H1 (cell line): ENCODE data around the gene C16orf90. TPM values are rescaled to one million over a fixed set of nuclear protein-coding genes. Genes with fewer than 3 reads are reported as not detected.

Source experiments
- CTCF ChIA-PET: fragments of 300-600 bp; sonication (Branson Sonifier 250); formaldehyde crosslinking; loops from one replicate; lab custom pipeline; 2021; ENCODE audit not compliant: partially characterized antibody; lab: Charles Lee
- POLR2A ChIA-PET: fragments of 300-600 bp; sonication (Branson Sonifier 250); formaldehyde crosslinking; loops from one replicate; lab custom pipeline; 2021; ENCODE audit warnings: inconsistent platforms; ENCODE audit not compliant: partially characterized antibody; lab: Charles Lee
- DNase-seq, 2 experiments: peaks; one replicate each; pipeline versions ENCODE4 v3.0.0 to v3.0.0-alpha.2; 2010 to 2022; ENCODE audit warnings: low spot score in 2 of 2, low read depth in 1 of 2, mixed read lengths in 1 of 2
- FAIRE-seq: peaks from 2 replicates; lab custom pipeline; 2011; peaks lifted over from hg19 to GRCh38; lab: Jason Lieb, UNC
- H2AFZ ChIP-seq: 2 replicates; pipeline ENCODE4 v1.8.1; 2012; ENCODE audit warnings: low read length, inconsistent platforms
- H2AK5ac ChIP-seq: 2 replicates; pipeline ENCODE4 v1.6.1; 2013; ENCODE audit warnings: low read depth, low read length
- H2BK120ac ChIP-seq: replicated peaks from 2 replicates; pipeline ENCODE3; 2013; ENCODE audit warnings: low read depth, low read length, inconsistent platforms
- H2BK12ac ChIP-seq: 2 replicates; pipeline ENCODE4 v1.6.1; 2013; ENCODE audit warnings: low read depth, low read length
- H2BK15ac ChIP-seq: 2 replicates; pipeline ENCODE4 v1.6.1; 2013; ENCODE audit warnings: low read length
- H2BK20ac ChIP-seq: 2 replicates; pipeline ENCODE4 v1.6.1; 2013; ENCODE audit warnings: low read length
- H2BK5ac ChIP-seq: 2 replicates; pipeline ENCODE4 v1.6.1; 2013; ENCODE audit warnings: low read depth, low read length
- H3K14ac ChIP-seq: 2 replicates; pipeline ENCODE4 v1.6.1; 2013; ENCODE audit warnings: inconsistent platforms; ENCODE audit not compliant: insufficient read length
- H3K18ac ChIP-seq: 2 replicates; pipeline ENCODE4 v1.6.1; 2013; ENCODE audit warnings: low read length; ENCODE audit errors: extremely low read depth
- H3K23ac ChIP-seq: 2 replicates; pipeline ENCODE4 v1.6.1; 2013; ENCODE audit warnings: inconsistent platforms; ENCODE audit not compliant: insufficient read length
- H3K23me2 ChIP-seq: 2 replicates; pipeline ENCODE4 v1.6.1; 2013; ENCODE audit warnings: low read depth, low read length
- H3K27ac ChIP-seq: 2 replicates; pipeline ENCODE4 v1.6.1; 2011; ENCODE audit warnings: low read depth, low read length, inconsistent platforms
- H3K27me3 ChIP-seq, 4 experiments: replicated peaks in 1 of 4; 1 replicate in 1 of 4; 2 replicates in 3 of 4; pipeline versions ENCODE4 v1.6.1 to v1.8.1; 2011 to 2013; ENCODE audit warnings: low read length in 3 of 4, mild to moderate bottlenecking in 3 of 4, inconsistent platforms in 2 of 4, mixed read lengths in 2 of 4, moderate library complexity in 1 of 4; ENCODE audit not compliant: control insufficient read depth in 3 of 4, insufficient read depth in 3 of 4; ENCODE audit errors: extremely low read depth in 1 of 4
- H3K36me3 ChIP-seq, 4 experiments: 2 replicates each; pipeline versions ENCODE4 v1.6.1 to v1.8.1; 2011 to 2013; ENCODE audit warnings: mild to moderate bottlenecking in 4 of 4, low read length in 3 of 4, moderate library complexity in 2 of 4, control low read depth in 1 of 4, inconsistent platforms in 1 of 4; ENCODE audit not compliant: insufficient read depth in 4 of 4, control insufficient read depth in 2 of 4
- H3K4ac ChIP-seq: replicated peaks from 2 replicates; pipeline ENCODE3; 2013; ENCODE audit warnings: low read length, low read depth, mixed read lengths, inconsistent platforms; ENCODE audit not compliant: insufficient read length
- H3K4me1 ChIP-seq, 4 experiments: replicated peaks in 1 of 4; 1 replicate in 1 of 4; 2 replicates in 3 of 4; pipeline versions ENCODE4 v1.6.1 to v1.8.1; 2011 to 2013; ENCODE audit warnings: low read length in 3 of 4, inconsistent platforms in 2 of 4, mixed read lengths in 1 of 4; ENCODE audit not compliant: insufficient read depth in 4 of 4, control insufficient read depth in 3 of 4
- H3K4me2 ChIP-seq, 2 experiments: 2 replicates each; pipeline versions ENCODE4 v1.6.1 to v1.8.1; 2011 to 2013; ENCODE audit warnings: low read depth in 2 of 2, low read length in 2 of 2, control low read depth in 1 of 2, inconsistent platforms in 1 of 2, mild to moderate bottlenecking in 1 of 2; ENCODE audit not compliant: insufficient read depth in 1 of 2
- H3K4me3 ChIP-seq, 4 experiments: fragments of 200-600, 300-600 bp in 1 of 4; sonication (generic), shearing (Covaris generic), sonication (Bioruptor Twin) in 1 of 4; 2 replicates each; pipeline versions ENCODE4 v1.5.1 to v1.8.1; 2011 to 2016; ENCODE audit warnings: low read length in 4 of 4, low read depth in 3 of 4, control low read depth in 2 of 4, inconsistent platforms in 2 of 4, mild to moderate bottlenecking in 2 of 4, mixed read lengths in 1 of 4, moderate library complexity in 1 of 4; ENCODE audit not compliant: insufficient read depth in 2 of 4; ENCODE audit errors: extremely low read depth in 1 of 4
- H3K56ac ChIP-seq: replicated peaks from 2 replicates; pipeline ENCODE3; 2013; ENCODE audit warnings: low read depth, mild to moderate bottlenecking, mixed read lengths, low read length, inconsistent platforms; ENCODE audit not compliant: insufficient read length
- H3K79me1 ChIP-seq: 2 replicates; pipeline ENCODE4 v1.6.1; 2013; ENCODE audit warnings: low read depth, low read length, control low read depth
- H3K79me2 ChIP-seq, 2 experiments: 2 replicates each; pipeline versions ENCODE4 v1.6.1 to v1.8.1; 2012 to 2013; ENCODE audit warnings: low read length in 2 of 2, mild to moderate bottlenecking in 2 of 2, inconsistent platforms in 1 of 2; ENCODE audit not compliant: insufficient read depth in 2 of 2, control insufficient read depth in 1 of 2
- H3K9ac ChIP-seq, 4 experiments: replicated peaks in 1 of 4; 1 replicate in 1 of 4; 2 replicates in 3 of 4; pipeline versions ENCODE4 v1.6.1 to v1.8.1; 2011 to 2013; ENCODE audit warnings: low read depth in 3 of 4, low read length in 3 of 4, control low read depth in 2 of 4, mild to moderate bottlenecking in 2 of 4, moderate library complexity in 2 of 4, inconsistent platforms in 1 of 4; ENCODE audit errors: extremely low read depth in 1 of 4
- H3K9me3 ChIP-seq, 2 experiments: 2 replicates each; pipeline versions ENCODE4 v1.6.1 to v1.8.1; 2012 to 2013; ENCODE audit warnings: mild to moderate bottlenecking in 2 of 2, moderate library complexity in 2 of 2, control low read depth in 1 of 2, inconsistent platforms in 1 of 2, low read depth in 1 of 2, low read length in 1 of 2, mixed read lengths in 1 of 2; ENCODE audit not compliant: insufficient read depth in 2 of 2
- H4K20me1 ChIP-seq, 2 experiments: replicated peaks in 1 of 2; 2 replicates each; pipeline versions ENCODE3 to v1.8.1; 2011 to 2013; ENCODE audit warnings: inconsistent platforms in 2 of 2, low read length in 2 of 2, mild to moderate bottlenecking in 1 of 2; ENCODE audit not compliant: insufficient read depth in 2 of 2, control insufficient read depth in 1 of 2
- H4K5ac ChIP-seq: 2 replicates; pipeline ENCODE4 v1.6.1; 2013; ENCODE audit warnings: low read length, low read depth, mixed read lengths, inconsistent platforms; ENCODE audit not compliant: insufficient read length
- H4K8ac ChIP-seq: 2 replicates; pipeline ENCODE4 v1.8.0; 2013; ENCODE audit warnings: mild to moderate bottlenecking, moderate library complexity, low read length, inconsistent platforms; ENCODE audit not compliant: insufficient read depth; ENCODE audit errors: extremely low read depth
- H4K91ac ChIP-seq: replicated peaks from 2 replicates; pipeline ENCODE3; 2013; ENCODE audit warnings: low read length, mixed read lengths, inconsistent platforms; ENCODE audit not compliant: insufficient read length
- CBX8 ChIP-seq: fragments of 300-800, 300-1000 bp; sonication (generic); IDR thresholded peaks from 2 replicates; pipeline ENCODE4 v1.7.1; 2016; ENCODE audit warnings: low read depth, low read length, borderline replicate concordance
- PHF8 ChIP-seq: fragments of 200-600 bp; sonication (generic); conservative IDR thresholded peaks from 2 replicates; pipeline ENCODE4 v1.7.1; 2012; ENCODE audit warnings: low read depth, mild to moderate bottlenecking, inconsistent platforms, low read length, moderate library complexity
- TAF1 ChIP-seq: IDR thresholded peaks from 2 replicates; pipeline ENCODE4 v1.6.1; 2011; ENCODE audit warnings: mild to moderate bottlenecking, low read depth, low read length
- WGBS, 2 experiments: shearing (Covaris generic) in 1 of 2; methylation state at CpG; one replicate each; pipeline versions ENCODE4 v1.1.6 to v1.1.7; 2013 to 2015; ENCODE audit warnings: low lambda C conversion rate in 2 of 2, mixed read lengths in 2 of 2, inconsistent platforms in 1 of 2, low coverage in 1 of 2, missing lambda C conversion rate in 1 of 2; ENCODE audit not compliant: insufficient replicate concordance in 2 of 2, insufficient coverage in 1 of 2, insufficient read length in 1 of 2; ENCODE audit errors: extremely low coverage in 1 of 2, missing lambda C conversion rate in 1 of 2; 5-methylcytosine and 5-hydroxymethylcytosine counted together
- polyA plus RNA-seq, 7 experiments: library from polyadenylated mRNA; depleted of rRNA in 3 of 7; stranded (reverse) in 5 of 7; unstranded in 2 of 7; fragments of >200 nt in 5 of 7; fragments of 200-250 nt in 2 of 7; gene quantifications; 1 replicate in 5 of 7; 2 replicates in 1 of 7; 4 replicates in 1 of 7; pipeline versions ENCODE4 v1.2.1 to v1.2.3, GENCODE V29; 2011 to 2013; ENCODE audit warnings: missing spikeins in 2 of 7, mixed read lengths in 2 of 7
- total RNA-seq: library from RNA; stranded (reverse); fragmentation: NEBNext Ultra II Directional; extraction: Animal tissue kit (Norgen Biotek cat#: 25700); gene quantifications from 2 replicates; pipeline ENCODE4 v1.2.1, GENCODE V29; 2021

C16orf90 gene
- total and polyA plus RNA-seq, 2 of the 8 experiments (the other 6 are each of a cell fraction or from before 2014, with no cell fraction given), result not detected

DNA sequence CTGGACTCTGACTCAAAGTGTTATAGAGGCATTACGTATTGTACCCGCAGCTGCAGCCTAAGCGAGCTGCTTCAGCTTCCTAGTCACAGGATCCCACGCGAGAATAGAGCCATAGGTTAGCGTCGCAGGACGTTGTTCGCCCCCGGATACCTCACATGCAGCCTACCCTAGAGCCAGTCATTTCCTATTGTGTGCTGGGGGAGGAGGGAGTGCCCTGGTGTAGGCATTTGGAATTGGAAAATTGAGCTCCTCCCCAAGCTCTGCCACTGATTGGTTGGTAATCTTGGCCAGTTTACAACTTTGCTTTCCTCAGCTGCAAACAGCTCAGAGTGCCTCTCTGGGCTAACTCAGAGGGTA is 51.3 kb downstream of the C16orf90 start:
- H2BK5ac ChIP-seq, result peak overlapping the region; percentile 87
- H2BK15ac ChIP-seq, result no peak overlapping the region
- H3K18ac ChIP-seq, result no peak overlapping the region
- H4K91ac ChIP-seq, result no peak overlapping the region
- no peak overlapping the region; the same call in 1 of the 2 replicates for H4K8ac ChIP-seq
- ChIA-PET CTCF (interaction anchor here (0.6 to 1.6 kb wide), 7 partner anchors 10 to 276 kb away, joined by 3 to 5 read pairs (median 3); no protein-coding TSS in a partner anchor), POLR2A (interaction anchor here (0.6 to 3.0 kb wide), 14 partner anchors 8 to 437 kb away, joined by 3 to 16 read pairs (median 5); partner anchors contain the start of genes TIGD7, ZNF174, ZNF263 and ZNF75A)
- H3K4me2 ChIP-seq, result peak overlapping the region; percentile 60 to 73
- H2AFZ ChIP-seq, result peak overlapping the region; percentile 22; the same call in 1 of the 2 replicates
- 56% methylated on average over 10 of the region's 10 CpGs; no CpG with 5 or more reads in 1 of the 2 experiments for WGBS, 2 experiments
- no peak overlapping the region for H2AK5ac ChIP-seq
- no peak overlapping the region for H2BK20ac ChIP-seq
- no peak overlapping the region for H3K14ac ChIP-seq
- H3K79me1 ChIP-seq, result no peaks in the 10 kb centered on the region; the same call in 1 of the 2 replicates
- H3K4ac ChIP-seq, result no peak overlapping the region
- H3K56ac ChIP-seq, result no peak overlapping the region
- H3K79me2 ChIP-seq, result peaks cover 0 to 26% of the 10 kb centered on the region in 2 experiments; a peak in 2 of 4 replicates
- no peak for FAIRE-seq
- peak overlapping the region; percentile 12 for H4K5ac ChIP-seq
- peaks cover 3 to 5% of the 10 kb centered on the region in 2 experiments; a peak in 3 of 4 replicates for H3K9me3 ChIP-seq
- TF ChIP-seq CBX8 (no peak), TAF1 (0 out of 2 replicates have a peak, but pooled peaks have one; percentile 37), PHF8 (0 out of 2 replicates have a peak, but pooled peaks have one; percentile 28)
- H3K27me3 ChIP-seq, result no peaks in the 10 kb centered on the region
- no peaks in the 10 kb centered on the region; a peak in 1 of 7 replicates for H3K4me1 ChIP-seq
- peaks cover 3% of the 10 kb centered on the region; the same call in 1 of the 2 replicates for H3K23me2 ChIP-seq
- peaks cover 0 to 3% of the 10 kb centered on the region in 2 experiments for H4K20me1 ChIP-seq
- H3K36me3 ChIP-seq, result peaks cover 0 to 6% (median 2%) of the 10 kb centered on the region in 4 experiments; a peak in 3 of 8 replicates
- H3K4me3 ChIP-seq, result peak overlapping the region; percentile 67 to 85 (median 78)
- no peak overlapping the region for H3K23ac ChIP-seq
- H3K9ac ChIP-seq, result peak overlapping the region in 3 of 4 experiments; percentile 55 to 86 (median 76); a peak in 6 of 7 replicates
- peak overlapping the region; percentile 37; the same call in 1 of the 2 replicates for H3K27ac ChIP-seq
- DNase-seq, result no peak
- H2BK12ac ChIP-seq, result peak overlapping the region; percentile 29; the same call in 1 of the 2 replicates
- no peak overlapping the region for H2BK120ac ChIP-seq
